ENCODE measurements around the gene THOC2.

- no peak for TF ChIP-seq SUZ12 (IDR thresholded peaks at IDR 0.05; ENCODE audit: extremely low read depth, insufficient read depth, insufficient read length)
- no peak for TF ChIP-seq ZNF274 (IDR thresholded peaks at IDR 0.05; ENCODE audit: low read depth, low read length)
- no peak for TF ChIP-seq YY1 (IDR thresholded peaks at IDR 0.05; ENCODE audit: insufficient read depth, insufficient read length)
Observed at GRCh38 chrX:123625952-123626351, 106.9 kb downstream of the THOC2 start.
